Pancreas (tissue), 10 donors: ENCODE data around the gene MCC. TPM values are rescaled to one million over a fixed set of nuclear protein-coding genes. Genes with fewer than 3 reads are reported as not detected.

Source experiments
- ATAC-seq, 4 donors: fragments of 200-7000 bp; cut with Tn5 transposase; one replicate each; pipeline versions ENCODE4 v1.8.0 to v1.9.1; 2020; ENCODE audit warnings: mild to moderate bottlenecking in 4 of 4, moderate library complexity in 4 of 4
- DNase-seq, 6 donors: peaks; one replicate each; pipeline ENCODE4 v3.0.0-alpha.2; 2020
- FAIRE-seq: peaks from 2 replicates; lab custom pipeline; 2012; peaks lifted over from hg19 to GRCh38; lab: Jason Lieb, UNC
- H3K27ac ChIP-seq, 4 donors: fragments of 200-600 bp; sonication (generic); 1 replicate in 3 of 4; 2 replicates in 1 of 4; pipeline versions ENCODE4 v1.5.0 to v1.8.0; 2020
- H3K27me3 ChIP-seq, 4 donors: fragments of 200-600 bp; one replicate each; pipeline ENCODE4 v1.8.0; 2021
- H3K36me3 ChIP-seq, 3 donors: fragments of 200-600 bp; sonication (generic) in 1 of 3; one replicate each; pipeline versions ENCODE4 v1.5.0 to v1.8.0; 2020 to 2021
- H3K4me1 ChIP-seq, 3 donors: fragments of 200-600 bp; one replicate each; pipeline ENCODE4 v1.8.0; 2021
- H3K4me3 ChIP-seq, 4 donors: fragments of 200-600 bp; sonication (generic) in 2 of 4; one replicate each; pipeline versions ENCODE4 v1.5.0 to v1.8.0; 2020 to 2021
- H3K9me3 ChIP-seq, 4 donors: fragments of 200-600 bp; one replicate each; pipeline ENCODE4 v1.8.0; 2021
- WGBS, 2 donors: extraction: QIAGEN DNeasy Blood & Tissue Kit; methylation state at CpG; one replicate each; pipeline ENCODE4 v1.1.7; 2013; 5-methylcytosine and 5-hydroxymethylcytosine counted together
- intact Hi-C, 3 donors: fragments of 100-400 bp; cut with DNase I; formaldehyde crosslinking; loops; one replicate each; pipeline versions ENCODE4 v1.11.1 to v1.14.2; 2022
- polyA plus RNA-seq, 2 donors: library from polyadenylated mRNA; stranded (reverse); fragments of 200-250 nt; gene quantifications; one replicate each; pipeline ENCODE4 v1.2.3, GENCODE V29; 2013
- total RNA-seq, 6 donors: library from RNA; stranded (reverse); fragmentation: NEBNext Ultra II Directional in 4 of 6; extraction: Animal tissue kit (Norgen Biotek cat#: 25700) in 4 of 6; gene quantifications; one replicate each; pipeline versions ENCODE4 v1.2.1 to v1.2.4, GENCODE V29; 2021 to 2023
- TF ChIP-seq, protein P1 (sequence below), 4 donors: fragments of 200-600 bp; sonication (generic) in 3 of 4; IDR thresholded peaks; one replicate each; pipeline versions ENCODE4 v1.5.0 to v1.8.0; 2021; ENCODE audit warnings: antibody characterized with exemption in 4 of 4
- donor health status: healthy with polysubstance abuse.
- donor health status: DM: no; HTN: no; CAD: no; lungs with moderate emphysema.
- donor health status: DM: no; HTN: no; CAD: no.
- donor health status: control.
- donor health status: control.
- donor health status: Bipolar disorder and iron deficiency.
- donor health status: DM: yes; HTN: yes; CAD: no.
- donor health status: DM: no; HTN: no; CAD: no.
- donor health status: DM: no; HTN: no; CAD: no.
- donor health status: DM: yes; HTN: yes; CAD: no.

MCC gene
- total and polyA plus RNA-seq, 8 donors = 1.3 to 8.3 (median 4.0) TPM

DNA sequence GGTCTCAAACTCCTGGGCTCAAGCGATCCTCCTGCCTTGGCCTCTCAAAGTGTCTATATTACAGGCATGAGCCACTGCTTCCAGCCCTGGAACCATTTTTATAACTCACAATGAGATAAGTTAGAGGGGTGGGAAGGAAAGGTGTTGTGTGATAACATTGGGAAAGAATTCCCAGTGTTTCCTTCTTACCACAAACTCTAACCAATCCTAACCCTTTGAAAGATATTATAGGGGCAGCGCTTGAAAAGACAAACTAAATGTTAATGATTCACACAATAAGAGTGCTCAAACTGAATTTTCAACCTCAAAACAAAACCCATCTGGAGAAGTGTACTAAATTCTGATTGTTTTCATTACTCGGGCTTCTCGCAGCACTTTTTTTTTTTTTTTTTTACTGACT, 163.2 kb downstream of the MCC start:
- Histone ChIP-seq H3K27ac (no peak overlapping the region), H3K9me3 (no peaks in the 10 kb centered on the region), H3K4me1 (peaks cover 1 to 8% (median 3%) of the 10 kb centered on the region in 3 donors), H3K4me3 (no peak overlapping the region), H3K36me3 (no peaks in the 10 kb centered on the region), H3K27me3 (no peaks in the 10 kb centered on the region)
- TF ChIP-seq, protein P1, sequence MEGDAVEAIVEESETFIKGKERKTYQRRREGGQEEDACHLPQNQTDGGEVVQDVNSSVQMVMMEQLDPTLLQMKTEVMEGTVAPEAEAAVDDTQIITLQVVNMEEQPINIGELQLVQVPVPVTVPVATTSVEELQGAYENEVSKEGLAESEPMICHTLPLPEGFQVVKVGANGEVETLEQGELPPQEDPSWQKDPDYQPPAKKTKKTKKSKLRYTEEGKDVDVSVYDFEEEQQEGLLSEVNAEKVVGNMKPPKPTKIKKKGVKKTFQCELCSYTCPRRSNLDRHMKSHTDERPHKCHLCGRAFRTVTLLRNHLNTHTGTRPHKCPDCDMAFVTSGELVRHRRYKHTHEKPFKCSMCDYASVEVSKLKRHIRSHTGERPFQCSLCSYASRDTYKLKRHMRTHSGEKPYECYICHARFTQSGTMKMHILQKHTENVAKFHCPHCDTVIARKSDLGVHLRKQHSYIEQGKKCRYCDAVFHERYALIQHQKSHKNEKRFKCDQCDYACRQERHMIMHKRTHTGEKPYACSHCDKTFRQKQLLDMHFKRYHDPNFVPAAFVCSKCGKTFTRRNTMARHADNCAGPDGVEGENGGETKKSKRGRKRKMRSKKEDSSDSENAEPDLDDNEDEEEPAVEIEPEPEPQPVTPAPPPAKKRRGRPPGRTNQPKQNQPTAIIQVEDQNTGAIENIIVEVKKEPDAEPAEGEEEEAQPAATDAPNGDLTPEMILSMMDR (IDR thresholded peaks at IDR 0.05) = no peak
- 78 to 93% methylated on average over 4 of the region's 4 CpGs for WGBS, 2 donors
- DNase-seq (no peak), FAIRE-seq (no peak), ATAC-seq (no peak)
- intact Hi-C loops = loop anchor here in 1 of 3 donors (10.0 kb wide), 1 partner anchor 330 kb away; no protein-coding TSS in a partner anchor

DNA sequence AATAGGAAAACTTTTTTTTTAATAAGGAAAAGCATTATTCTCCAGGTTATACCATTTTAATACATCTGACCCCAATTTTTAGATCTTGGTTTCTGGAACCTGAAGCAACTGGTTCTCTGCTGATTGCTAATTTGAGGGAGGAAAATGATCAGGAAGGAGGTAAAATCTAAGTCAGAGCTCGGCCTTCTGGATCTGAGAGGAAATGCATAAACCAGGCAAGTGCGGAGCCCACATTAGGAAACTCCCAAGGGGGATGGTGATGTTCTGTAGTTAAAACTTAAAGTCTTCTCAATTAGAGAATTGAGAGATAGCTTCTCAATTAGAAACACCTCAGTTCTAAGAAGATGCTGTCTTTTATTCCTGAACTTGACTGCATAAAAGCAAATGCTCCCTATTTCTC, 167.0 kb downstream of the MCC start:
- H3K27me3 ChIP-seq = no peaks in the 10 kb centered on the region
- FAIRE-seq (no peak), ATAC-seq (no peak), DNase-seq (no peak)
- no peaks in the 10 kb centered on the region for H3K9me3 ChIP-seq
- intact Hi-C loops = loop anchor here in 1 of 3 donors (10.0 kb wide), 1 partner anchor 326 kb away; no protein-coding TSS in a partner anchor
- H3K4me1 ChIP-seq = peaks cover 5 to 8% (median 7%) of the 10 kb centered on the region in 3 donors
- 88% methylated on average over 2 of the region's 2 CpGs for WGBS, 2 donors
- TF ChIP-seq, protein P1 (IDR thresholded peaks at IDR 0.05) = no peak
- no peaks in the 10 kb centered on the region for H3K36me3 ChIP-seq
- H3K4me3 ChIP-seq = no peak overlapping the region
- H3K27ac ChIP-seq = no peak overlapping the region

DNA sequence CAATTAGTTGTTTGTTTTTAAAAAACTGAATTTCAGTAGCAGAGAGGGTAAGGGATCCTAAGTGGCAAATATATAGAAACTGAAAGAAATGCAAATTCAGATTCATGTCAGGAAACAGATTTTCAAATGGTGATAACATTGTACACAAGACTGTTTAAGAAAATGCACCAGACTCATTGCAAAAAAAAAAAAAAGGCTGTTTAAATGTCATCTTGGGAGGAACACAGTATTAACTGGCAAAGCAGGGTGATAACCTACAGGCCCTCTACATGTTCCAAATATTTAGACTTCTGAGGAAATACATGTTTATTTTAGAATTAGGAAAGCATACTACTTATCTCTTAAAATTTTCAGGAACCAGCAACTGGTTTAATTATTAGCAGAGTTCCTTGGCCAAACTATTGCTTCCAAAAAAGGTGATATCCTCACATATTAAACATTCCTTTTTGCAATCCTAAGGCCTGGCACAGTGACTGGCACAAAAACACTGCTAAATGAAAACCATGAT, 167.9 kb downstream of the MCC start:
- peak in 3 of 4 donors; percentile 39 to 66 (median 56) for ATAC-seq
- intact Hi-C loops = loop anchor here in 1 of 3 donors (10.0 kb wide), 1 partner anchor 326 kb away; no protein-coding TSS in a partner anchor
- no peak for FAIRE-seq

DNA sequence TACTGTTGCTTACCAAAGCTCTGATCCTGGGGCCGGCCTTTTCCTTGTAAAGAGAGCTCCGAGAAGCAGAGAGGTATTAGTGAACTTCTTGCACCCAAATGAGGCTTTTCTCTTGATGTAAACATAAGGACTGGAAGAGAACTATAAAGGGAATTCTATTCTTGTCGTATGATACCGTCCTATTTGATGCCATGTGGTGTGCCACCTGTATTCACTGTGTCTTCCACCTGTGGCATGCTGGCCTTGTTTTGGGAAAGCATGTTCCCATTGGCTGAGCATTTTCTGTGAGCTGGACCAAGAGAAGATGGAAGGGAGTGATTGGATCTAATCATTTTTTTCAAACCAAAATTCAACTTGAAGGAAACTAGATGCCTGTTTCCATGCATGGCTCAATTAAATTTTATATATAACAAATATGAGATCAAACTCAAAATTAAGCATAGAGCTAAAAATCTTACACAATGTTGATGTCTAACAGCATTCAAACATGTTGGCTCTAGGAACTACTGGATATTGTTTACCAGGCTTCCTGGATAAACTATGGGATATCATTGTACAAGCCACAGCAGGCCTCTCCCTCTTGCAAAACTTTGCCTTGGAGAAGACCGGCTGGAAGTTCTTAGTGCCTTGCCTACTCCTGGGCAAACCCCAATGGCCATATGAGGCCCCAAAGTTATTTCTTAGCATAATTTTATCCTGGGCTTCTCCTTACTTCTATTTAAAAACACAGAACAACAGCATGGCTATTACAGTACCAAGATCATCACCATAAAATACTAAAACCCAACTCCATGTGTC, 168.8 kb downstream of the MCC start:
- Histone ChIP-seq H3K4me1 (peaks cover 5 to 8% (median 7%) of the 10 kb centered on the region in 3 donors), H3K4me3 (no peak overlapping the region), H3K27ac (no peak overlapping the region), H3K9me3 (no peaks in the 10 kb centered on the region), H3K27me3 (no peaks in the 10 kb centered on the region), H3K36me3 (no peaks in the 10 kb centered on the region)
- WGBS, 2 donors = 94 to 98% methylated on average over 5 of the region's 5 CpGs
- TF ChIP-seq, protein P1 (IDR thresholded peaks at IDR 0.05) = no peak
- intact Hi-C loops = loop anchor here in 1 of 3 donors (10.0 kb wide), 1 partner anchor 325 kb away; no protein-coding TSS in a partner anchor
- FAIRE-seq (no peak), ATAC-seq (no peak), DNase-seq (no peak)

More for the DNA sequence above, 167.9 kb downstream of the MCC start:
- Histone ChIP-seq H3K4me3 (no peak overlapping the region), H3K27me3 (no peaks in the 10 kb centered on the region), H3K4me1 (peaks cover 5 to 8% (median 7%) of the 10 kb centered on the region in 3 donors), H3K9me3 (no peaks in the 10 kb centered on the region), H3K36me3 (no peaks in the 10 kb centered on the region), H3K27ac (no peak overlapping the region)
- TF ChIP-seq, protein P1 (IDR thresholded peaks at IDR 0.05) = no peak
- no peak for DNase-seq
